WERI-Rb-1 (cell line): ENCODE measurements around the gene HPCAL4.

Experiments used
- DNase-seq: peaks from one replicate; pipeline ENCODE4 v3.0.0-alpha.2; 2020
- H3K27ac ChIP-seq: fragments of 250-450 bp; sonication (Bioruptor Pico); 2 replicates; pipeline ENCODE4 v1.5.1; 2020; ENCODE audit warnings: mild to moderate bottlenecking, moderate library complexity
- H3K27me3 ChIP-seq: fragments of 250-450 bp; sonication (Bioruptor Pico); 2 replicates; pipeline ENCODE4 v1.5.1; 2021; ENCODE audit warnings: mild to moderate bottlenecking, low read depth, moderate library complexity; ENCODE audit not compliant: insufficient read depth, severe bottlenecking
- H3K36me3 ChIP-seq: fragments of 250-450 bp; sonication (Bioruptor Pico); 2 replicates; pipeline ENCODE4 v1.5.1; 2020; ENCODE audit warnings: mild to moderate bottlenecking, moderate library complexity
- H3K4me3 ChIP-seq: 2 replicates; pipeline ENCODE4 v1.5.1; 2011; ENCODE audit warnings: low read depth, mild to moderate bottlenecking, control low read depth, low read length
- H3K9me3 ChIP-seq: fragments of 250-450 bp; sonication (Bioruptor Pico); 2 replicates; pipeline ENCODE4 v1.5.1; 2021; ENCODE audit warnings: mild to moderate bottlenecking, moderate library complexity; ENCODE audit not compliant: severe bottlenecking
- TF ChIP-seq, protein P1 (sequence below): IDR thresholded peaks from 2 replicates; pipeline ENCODE4 v1.5.1; 2011; ENCODE audit warnings: low read depth, mild to moderate bottlenecking, control low read depth, inconsistent platforms, low read length

Gene HPCAL4

DNA sequence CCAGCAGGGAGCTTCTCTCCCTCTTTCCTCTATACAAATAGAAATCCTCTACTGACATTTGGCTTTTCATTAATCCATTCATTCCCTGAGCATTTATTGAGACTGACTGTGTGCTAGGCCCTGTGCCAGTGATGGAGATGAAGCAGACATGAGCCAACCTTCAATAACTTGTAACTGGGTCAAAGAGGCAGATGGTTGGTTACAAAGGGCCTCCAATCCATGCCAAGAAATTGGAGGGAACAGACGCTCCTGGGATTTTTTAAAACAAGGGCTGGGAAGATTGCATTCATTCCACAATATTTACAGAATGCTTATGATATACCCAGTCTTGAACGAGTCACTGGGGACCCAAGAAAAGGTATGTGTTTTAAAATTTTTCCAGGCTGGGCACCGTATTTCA is 6.2 kb downstream of the HPCAL4 start:
- TF ChIP-seq, protein P1, sequence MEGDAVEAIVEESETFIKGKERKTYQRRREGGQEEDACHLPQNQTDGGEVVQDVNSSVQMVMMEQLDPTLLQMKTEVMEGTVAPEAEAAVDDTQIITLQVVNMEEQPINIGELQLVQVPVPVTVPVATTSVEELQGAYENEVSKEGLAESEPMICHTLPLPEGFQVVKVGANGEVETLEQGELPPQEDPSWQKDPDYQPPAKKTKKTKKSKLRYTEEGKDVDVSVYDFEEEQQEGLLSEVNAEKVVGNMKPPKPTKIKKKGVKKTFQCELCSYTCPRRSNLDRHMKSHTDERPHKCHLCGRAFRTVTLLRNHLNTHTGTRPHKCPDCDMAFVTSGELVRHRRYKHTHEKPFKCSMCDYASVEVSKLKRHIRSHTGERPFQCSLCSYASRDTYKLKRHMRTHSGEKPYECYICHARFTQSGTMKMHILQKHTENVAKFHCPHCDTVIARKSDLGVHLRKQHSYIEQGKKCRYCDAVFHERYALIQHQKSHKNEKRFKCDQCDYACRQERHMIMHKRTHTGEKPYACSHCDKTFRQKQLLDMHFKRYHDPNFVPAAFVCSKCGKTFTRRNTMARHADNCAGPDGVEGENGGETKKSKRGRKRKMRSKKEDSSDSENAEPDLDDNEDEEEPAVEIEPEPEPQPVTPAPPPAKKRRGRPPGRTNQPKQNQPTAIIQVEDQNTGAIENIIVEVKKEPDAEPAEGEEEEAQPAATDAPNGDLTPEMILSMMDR: no peak
- no peak for DNase-seq
- H3K27me3 ChIP-seq: peaks cover under 1% of the 10 kb centered on the region

DNA sequence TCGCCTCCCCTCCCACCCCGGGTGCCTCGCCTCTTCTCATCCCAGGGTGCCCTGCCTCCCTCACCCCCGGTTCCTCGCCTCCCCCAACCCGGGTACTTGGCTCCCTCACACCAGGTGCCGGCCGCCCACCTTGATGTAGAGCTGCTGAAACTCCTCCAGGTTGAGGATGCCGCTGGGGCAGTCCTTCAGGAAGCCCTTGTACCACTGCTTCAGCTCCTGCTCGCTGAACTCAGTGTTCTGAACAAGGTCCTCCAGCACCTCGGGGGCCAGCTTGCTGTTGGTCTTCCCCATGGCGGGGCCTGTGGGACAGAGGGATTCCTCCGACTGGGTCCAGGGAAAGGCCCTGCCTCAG is 6.9 kb downstream of the HPCAL4 start:
- Histone ChIP-seq H3K4me3 (no peak overlapping the region), H3K9me3 (no peaks in the 10 kb centered on the region), H3K36me3 (no peaks in the 10 kb centered on the region), H3K27ac (no peak overlapping the region), H3K27me3 (no peaks in the 10 kb centered on the region)
- TF ChIP-seq, protein P1: no peak
- no peak for DNase-seq

More for the DNA sequence above, 6.2 kb downstream of the HPCAL4 start:
- Histone ChIP-seq H3K27ac (no peak overlapping the region), H3K9me3 (no peaks in the 10 kb centered on the region), H3K4me3 (no peak overlapping the region), H3K36me3 (no peaks in the 10 kb centered on the region)

DNA sequence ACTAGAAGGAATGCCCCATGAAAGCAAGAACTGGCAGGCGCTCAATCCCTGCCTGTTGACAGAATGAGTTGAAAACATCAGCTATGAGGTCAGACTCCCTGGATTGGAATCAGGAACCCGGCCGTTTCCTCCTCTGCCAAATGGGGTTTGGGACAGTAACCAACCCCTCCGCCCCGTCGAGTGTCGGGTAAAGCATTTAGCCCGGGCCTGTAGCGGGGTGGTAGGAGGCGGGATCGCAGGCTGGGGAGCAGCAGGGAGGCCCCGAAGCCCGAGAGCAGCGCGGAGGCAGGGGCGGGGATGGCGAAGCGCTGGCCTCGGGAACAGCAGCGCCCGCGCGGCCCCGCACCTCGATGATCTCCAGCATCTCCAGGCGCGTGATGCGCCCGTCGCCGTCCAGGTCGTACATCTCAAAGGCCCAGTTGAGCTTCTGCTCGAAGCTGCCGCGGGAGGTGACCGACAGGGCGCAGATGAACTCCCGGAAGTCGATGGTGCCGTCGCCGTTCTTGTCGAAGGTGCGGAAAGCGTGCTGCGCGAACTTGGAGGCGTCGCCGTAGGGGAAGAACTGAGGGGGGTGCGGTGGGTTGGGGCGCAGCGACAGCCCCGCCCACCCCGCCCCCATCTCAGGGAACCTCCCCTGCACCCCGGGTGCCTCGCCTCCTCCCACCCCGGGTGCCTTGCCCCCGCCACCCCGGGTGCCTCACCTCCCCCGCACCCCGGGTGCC is 7.5 kb downstream of the HPCAL4 start:
- no peak overlapping the region for H3K27ac ChIP-seq
- no peaks in the 10 kb centered on the region for H3K9me3 ChIP-seq
- TF ChIP-seq, protein P1: no peak
- no peak for DNase-seq
- no peak overlapping the region for H3K4me3 ChIP-seq
- no peaks in the 10 kb centered on the region for H3K27me3 ChIP-seq
- H3K36me3 ChIP-seq: no peaks in the 10 kb centered on the region

DNA sequence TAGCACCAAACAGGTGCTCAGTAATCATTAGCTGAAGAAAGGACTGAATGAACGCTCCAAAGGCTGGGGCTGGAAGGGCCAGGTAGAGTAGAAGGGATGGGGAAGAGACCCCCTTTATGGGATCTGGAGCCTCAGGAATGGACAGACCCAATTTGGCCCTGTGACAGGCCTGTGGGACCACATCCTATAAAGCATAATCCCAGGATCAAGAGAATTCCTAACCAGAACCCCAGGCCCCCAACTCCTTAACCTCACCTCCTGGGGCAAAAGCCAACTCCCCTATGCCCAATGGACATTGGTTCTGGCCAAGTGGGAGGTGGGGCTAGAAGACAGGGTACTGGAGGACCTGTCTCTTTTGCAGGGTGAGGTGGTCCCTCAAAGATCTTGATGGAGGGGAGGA is 9.2 kb downstream of the HPCAL4 start:
- no peak for DNase-seq
- TF ChIP-seq, protein P1: no peak
- H3K4me3 ChIP-seq: no peak overlapping the region
- H3K27me3 ChIP-seq: no peaks in the 10 kb centered on the region
- H3K9me3 ChIP-seq: no peaks in the 10 kb centered on the region
- H3K36me3 ChIP-seq: no peaks in the 10 kb centered on the region
- H3K27ac ChIP-seq: no peak overlapping the region

DNA sequence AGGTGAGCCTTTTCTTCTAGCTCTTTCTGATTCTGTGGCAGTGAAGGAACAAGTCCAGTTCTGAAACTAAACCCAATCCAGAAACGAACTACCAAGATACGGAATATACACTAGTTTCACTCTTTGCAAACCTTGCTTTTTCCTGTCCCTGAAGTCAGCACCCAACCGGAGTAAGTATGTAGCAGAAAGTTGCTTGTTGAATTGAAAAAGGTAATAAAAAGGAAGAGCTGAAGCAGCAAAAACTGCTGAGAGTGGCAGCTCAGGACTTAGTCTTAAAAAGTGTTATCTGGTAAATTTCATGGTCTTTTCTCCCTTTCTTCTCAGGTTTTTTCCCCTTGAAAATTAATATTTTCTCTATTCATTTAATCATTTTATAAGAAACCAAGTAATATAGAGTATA is 9.9 kb downstream of the HPCAL4 start:
- no peak for DNase-seq
- Histone ChIP-seq H3K27me3 (no peaks in the 10 kb centered on the region), H3K36me3 (no peaks in the 10 kb centered on the region), H3K4me3 (no peak overlapping the region), H3K9me3 (no peaks in the 10 kb centered on the region), H3K27ac (no peak overlapping the region)
- TF ChIP-seq, protein P1: no peak

DNA sequence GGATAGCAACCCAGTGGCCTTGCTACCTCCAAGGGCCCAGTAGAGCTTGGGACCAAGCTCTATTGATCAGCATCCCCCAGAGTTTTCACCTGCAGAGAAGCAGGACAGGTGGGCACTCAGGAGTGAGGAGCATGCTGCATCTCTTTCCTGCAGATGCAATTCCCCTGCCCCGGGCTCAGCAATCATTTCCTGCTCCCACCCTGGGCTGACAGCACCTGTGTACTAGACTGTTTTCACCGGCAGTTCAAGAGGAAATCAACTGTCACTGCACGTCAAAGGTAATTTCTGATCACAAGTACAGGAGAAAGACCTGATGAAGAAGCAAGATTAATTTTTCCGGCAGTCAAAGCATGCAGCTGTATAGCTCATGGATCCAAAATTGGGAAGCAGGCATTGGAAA is 10.5 kb downstream of the HPCAL4 start:
- TF ChIP-seq, protein P1: no peak
- no peak overlapping the region for H3K27ac ChIP-seq
- DNase-seq: no peak
- no peaks in the 10 kb centered on the region for H3K27me3 ChIP-seq
- H3K9me3 ChIP-seq: no peaks in the 10 kb centered on the region
- H3K36me3 ChIP-seq: no peaks in the 10 kb centered on the region
- H3K4me3 ChIP-seq: no peak overlapping the region
